MM.1S (cell line): ENCODE data around the gene GNRH2.

Source experiments
- DNase-seq: peaks from one replicate; pipeline ENCODE4 v3.0.0-alpha.2; 2015
- H2AFZ ChIP-seq: fragments of 300-600 bp; sonication (generic); 2 replicates; pipeline ENCODE4 v1.6.0; 2016; ENCODE audit warnings: antibody characterized with exemption, low read length
- H3F3A ChIP-seq: fragments of 300-600 bp; sonication (generic); 2 replicates; pipeline ENCODE4 v1.6.1; 2016; ENCODE audit warnings: mild to moderate bottlenecking, antibody characterized with exemption, low read length, moderate library complexity, mixed read lengths; ENCODE audit not compliant: insufficient read depth
- H3K27ac ChIP-seq: fragments of 300-600 bp; sonication (generic); 2 replicates; pipeline ENCODE4 v1.5.1; 2016; ENCODE audit warnings: mild to moderate bottlenecking, low read length
- H3K27me3 ChIP-seq: fragments of 300-600 bp; sonication (generic); replicated peaks from 2 replicates; pipeline ENCODE4 v1.6.0; 2016; ENCODE audit warnings: low read length; ENCODE audit not compliant: insufficient read depth
- H3K36me3 ChIP-seq: fragments of 300-600 bp; sonication (generic); replicated peaks from 2 replicates; pipeline ENCODE4 v1.6.1; 2016; ENCODE audit warnings: mild to moderate bottlenecking, low read length, mixed read lengths; ENCODE audit not compliant: insufficient read depth
- H3K4me1 ChIP-seq: fragments of 300-600 bp; sonication (generic); 2 replicates; pipeline ENCODE4 v1.6.1; 2016; ENCODE audit warnings: low read length, mixed read lengths
- H3K4me2 ChIP-seq: fragments of 300-600 bp; sonication (generic); 2 replicates; pipeline ENCODE4 v1.6.0; 2016; ENCODE audit warnings: low read depth, low read length
- H3K4me3 ChIP-seq: fragments of 300-600 bp; sonication (generic); 2 replicates; pipeline ENCODE4 v1.5.1; 2016; ENCODE audit warnings: low read length, mixed read lengths
- H3K79me2 ChIP-seq: fragments of 300-600 bp; sonication (generic); 2 replicates; pipeline ENCODE4 v1.6.1; 2016; ENCODE audit warnings: mixed run types, low read length, mixed read lengths
- H3K9ac ChIP-seq: fragments of 300-600 bp; sonication (generic); 2 replicates; pipeline ENCODE4 v1.6.1; 2016; ENCODE audit warnings: low read length, mixed read lengths
- H3K9me2 ChIP-seq: fragments of 300-600 bp; sonication (generic); replicated peaks from 2 replicates; pipeline ENCODE4 v1.6.1; 2016; ENCODE audit warnings: mild to moderate bottlenecking, low read length, mixed read lengths; ENCODE audit not compliant: insufficient read depth
- H3K9me3 ChIP-seq: fragments of 300-600 bp; sonication (generic); replicated peaks from 2 replicates; pipeline ENCODE4 v1.6.1; 2016; ENCODE audit warnings: mild to moderate bottlenecking, low read length, mixed read lengths; ENCODE audit not compliant: insufficient read depth
- H4K20me1 ChIP-seq: fragments of 300-600 bp; sonication (generic); 2 replicates; pipeline ENCODE4 v1.6.1; 2016; ENCODE audit warnings: mild to moderate bottlenecking, low read length, moderate library complexity, mixed read lengths; ENCODE audit not compliant: insufficient read depth
- CTCF ChIP-seq: fragments of 300-600 bp; sonication (generic); IDR thresholded peaks from 2 replicates; pipeline ENCODE4 v1.5.1; 2016; ENCODE audit warnings: antibody characterized with exemption, low read length, mixed read lengths
- EZH2 ChIP-seq: fragments of 300-600 bp; sonication (generic); optimal IDR thresholded peaks from 2 replicates; pipeline ENCODE3; 2017; ENCODE audit warnings: low read depth, mild to moderate bottlenecking, antibody characterized with exemption, low read length, mixed read lengths
- EZH2phosphoT487 ChIP-seq: fragments of 300-600 bp; sonication (generic); IDR thresholded peaks from 2 replicates; pipeline ENCODE4 v1.6.1; 2018; ENCODE audit warnings: antibody characterized with exemption, low read length

Gene GNRH2

GRCh38 chr20:3094848-3095629 is 51.6 kb downstream of the GNRH2 start:
- no peak overlapping the region for H2AFZ ChIP-seq
- no peaks in the 10 kb centered on the region for H3K9me3 ChIP-seq
- no peak for DNase-seq
- H3K27me3 ChIP-seq = peaks cover 23% of the 10 kb centered on the region
- no peaks in the 10 kb centered on the region for H3K4me1 ChIP-seq
- no peaks in the 10 kb centered on the region for H3K36me3 ChIP-seq
- H3K79me2 ChIP-seq = no peaks in the 10 kb centered on the region
- no peaks in the 10 kb centered on the region for H4K20me1 ChIP-seq
- no peak overlapping the region for H3K27ac ChIP-seq
- no peak overlapping the region for H3K9ac ChIP-seq
- no peak overlapping the region for H3K4me3 ChIP-seq
- no peaks in the 10 kb centered on the region for H3K9me2 ChIP-seq
- no peak overlapping the region for H3K4me2 ChIP-seq
- no peaks in the 10 kb centered on the region for H3F3A ChIP-seq
- no peak for TF ChIP-seq EZH2phosphoT487
- no peak for TF ChIP-seq EZH2
- no peak for TF ChIP-seq CTCF
